Measurements from ENCODE around the gene SMIM22.

The SMIM22 gene

GRCh38 chr16:4763791-4764190, 31.4 kb upstream of the SMIM22 start:
- no peak for DNase-seq (ENCODE audit: low spot score in 2 of 2)
- H3K4me3 Mint-ChIP-seq: no peak overlapping the region
- H3K9me3 Mint-ChIP-seq: no peaks in the 10 kb centered on the region
- no peak overlapping the region for H3K27ac Mint-ChIP-seq
- H3K4me1 Mint-ChIP-seq: peaks cover 20% of the 10 kb centered on the region
- no peaks in the 10 kb centered on the region for H3K27me3 Mint-ChIP-seq
- H3K36me3 Mint-ChIP-seq: peaks cover 13% of the 10 kb centered on the region
- no peak for ATAC-seq (ENCODE audit: low read depth)

GRCh38 chr16:4765511-4766474, 29.4 kb upstream of the SMIM22 start:
- Mint-ChIP-seq H3K4me1 (peaks cover 28% of the 10 kb centered on the region), H3K27ac (peak overlapping the region; percentile 65), H3K36me3 (peaks cover 6% of the 10 kb centered on the region), H3K9me3 (no peaks in the 10 kb centered on the region), H3K4me3 (peak overlapping the region; percentile 87), H3K27me3 (no peaks in the 10 kb centered on the region)
- ATAC-seq (ENCODE audit: low read depth) (no peak), DNase-seq (ENCODE audit: low spot score in 2 of 2) (no peak)

GRCh38 chr16:4766875-4767628, 28.1 kb upstream of the SMIM22 start, which contains the start of gene ZNF500:
Gene ZNF500 (minus strand): TSS chr16:4767162. CDS start chr16:4765978, 1,184 bp downstream.
- H3K27me3 Mint-ChIP-seq: no peaks in the 10 kb centered on the region
- peaks cover 3% of the 10 kb centered on the region for H3K36me3 Mint-ChIP-seq
- no peaks in the 10 kb centered on the region for H3K9me3 Mint-ChIP-seq
- ATAC-seq (ENCODE audit: low read depth) (peak; percentile 94), DNase-seq (ENCODE audit: low spot score in 2 of 2) (peak; percentile 93 to 97)
- H3K4me3 Mint-ChIP-seq: peak within 1 kb of the TSS; percentile 94
- H3K4me1 Mint-ChIP-seq: peaks cover 28% of the 10 kb centered on the region
- peak within 1 kb of the TSS; percentile 88 for H3K27ac Mint-ChIP-seq

GRCh38 chr16:4767872-4768548, 27.2 kb upstream of the SMIM22 start:
- DNase-seq (ENCODE audit: low spot score in 2 of 2) (no peak), ATAC-seq (ENCODE audit: low read depth) (peak; percentile 14)
- Mint-ChIP-seq H3K27ac (peak overlapping the region; percentile 88), H3K4me1 (peaks cover 25% of the 10 kb centered on the region), H3K9me3 (no peaks in the 10 kb centered on the region), H3K27me3 (no peaks in the 10 kb centered on the region), H3K36me3 (no peaks in the 10 kb centered on the region), H3K4me3 (peak overlapping the region; percentile 94)

GRCh38 chr16:4768549-4769305, 26.4 kb upstream of the SMIM22 start:
- H3K9me3 Mint-ChIP-seq: no peaks in the 10 kb centered on the region
- peak overlapping the region; percentile 88 for H3K27ac Mint-ChIP-seq
- H3K27me3 Mint-ChIP-seq: no peaks in the 10 kb centered on the region
- peak overlapping the region; percentile 94 for H3K4me3 Mint-ChIP-seq
- H3K4me1 Mint-ChIP-seq: peaks cover 22% of the 10 kb centered on the region
- no peaks in the 10 kb centered on the region for H3K36me3 Mint-ChIP-seq
- peak; percentile 56 to 57 for DNase-seq (ENCODE audit: low spot score in 2 of 2)
- peak; percentile 48 for ATAC-seq (ENCODE audit: low read depth)

GRCh38 chr16:4769306-4769638, 25.9 kb upstream of the SMIM22 start:
- Mint-ChIP-seq H3K27ac (peak overlapping the region; percentile 88), H3K4me1 (peaks cover 22% of the 10 kb centered on the region), H3K36me3 (no peaks in the 10 kb centered on the region), H3K9me3 (no peaks in the 10 kb centered on the region), H3K4me3 (peak overlapping the region; percentile 19), H3K27me3 (no peaks in the 10 kb centered on the region)
- no peak for ATAC-seq (ENCODE audit: low read depth)
- no peak for DNase-seq (ENCODE audit: low spot score in 2 of 2)

- no peak overlapping the region for H3K4me3 Mint-ChIP-seq
- no peak overlapping the region for H3K27ac Mint-ChIP-seq
- H3K9me3 Mint-ChIP-seq: no peaks in the 10 kb centered on the region
- ATAC-seq (ENCODE audit: low read depth) (peak; percentile 19), DNase-seq (ENCODE audit: low spot score in 2 of 2) (no peak)
- no peaks in the 10 kb centered on the region for H3K27me3 Mint-ChIP-seq
- no peaks in the 10 kb centered on the region for H3K36me3 Mint-ChIP-seq
- peaks cover 16% of the 10 kb centered on the region for H3K4me1 Mint-ChIP-seq
Observed at GRCh38 chr16:4771646-4772045, 23.5 kb upstream of the SMIM22 start.

GRCh38 chr16:4772351-4772750, 22.8 kb upstream of the SMIM22 start:
- Mint-ChIP-seq H3K9me3 (no peaks in the 10 kb centered on the region), H3K4me1 (peaks cover 13% of the 10 kb centered on the region), H3K36me3 (no peaks in the 10 kb centered on the region), H3K27me3 (no peaks in the 10 kb centered on the region), H3K27ac (no peak overlapping the region), H3K4me3 (no peak overlapping the region)
- no peak for ATAC-seq (ENCODE audit: low read depth)
- DNase-seq (ENCODE audit: low spot score in 2 of 2): no peak

- Mint-ChIP-seq H3K4me1 (no peaks in the 10 kb centered on the region), H3K36me3 (no peaks in the 10 kb centered on the region), H3K4me3 (no peak overlapping the region), H3K27ac (no peak overlapping the region), H3K9me3 (no peaks in the 10 kb centered on the region), H3K27me3 (no peaks in the 10 kb centered on the region)
- DNase-seq (ENCODE audit: low spot score in 2 of 2) (no peak), ATAC-seq (ENCODE audit: low read depth) (no peak)
Observed at GRCh38 chr16:4775005-4775404, 20.2 kb upstream of the SMIM22 start.

GRCh38 chr16:4776141-4776705, 18.9 kb upstream of the SMIM22 start:
- Mint-ChIP-seq H3K36me3 (no peaks in the 10 kb centered on the region), H3K27me3 (no peaks in the 10 kb centered on the region), H3K9me3 (no peaks in the 10 kb centered on the region), H3K27ac (no peak overlapping the region), H3K4me1 (no peaks in the 10 kb centered on the region), H3K4me3 (no peak overlapping the region)
- DNase-seq (ENCODE audit: low spot score in 2 of 2) (no peak), ATAC-seq (ENCODE audit: low read depth) (no peak)

- peaks cover 4% of the 10 kb centered on the region for H3K4me1 Mint-ChIP-seq
- no peak for DNase-seq (ENCODE audit: low spot score in 2 of 2)
Observed at GRCh38 chr16:4777339-4778049, 17.7 kb upstream of the SMIM22 start.

GRCh38 chr16:4778050-4778392, 17.1 kb upstream of the SMIM22 start:
- DNase-seq (ENCODE audit: low spot score in 2 of 2) (no peak), ATAC-seq (ENCODE audit: low read depth) (no peak)
- peaks cover 4% of the 10 kb centered on the region for H3K4me1 Mint-ChIP-seq
- no peaks in the 10 kb centered on the region for H3K27me3 Mint-ChIP-seq
- no peaks in the 10 kb centered on the region for H3K9me3 Mint-ChIP-seq
- no peak overlapping the region for H3K27ac Mint-ChIP-seq
- H3K4me3 Mint-ChIP-seq: no peak overlapping the region
- H3K36me3 Mint-ChIP-seq: no peaks in the 10 kb centered on the region

More at GRCh38 chr16:4777339-4778049, 17.7 kb upstream of the SMIM22 start:
- Mint-ChIP-seq H3K27me3 (no peaks in the 10 kb centered on the region), H3K4me3 (no peak overlapping the region), H3K36me3 (no peaks in the 10 kb centered on the region), H3K9me3 (no peaks in the 10 kb centered on the region), H3K27ac (no peak overlapping the region)
- no peak for ATAC-seq (ENCODE audit: low read depth)

GRCh38 chr16:4780235-4780634, 14.9 kb upstream of the SMIM22 start:
- no peaks in the 10 kb centered on the region for H3K36me3 Mint-ChIP-seq
- H3K4me3 Mint-ChIP-seq: no peak overlapping the region
- DNase-seq (ENCODE audit: low spot score in 2 of 2): no peak
- H3K4me1 Mint-ChIP-seq: peaks cover 4% of the 10 kb centered on the region
- H3K27ac Mint-ChIP-seq: no peak overlapping the region
- no peaks in the 10 kb centered on the region for H3K27me3 Mint-ChIP-seq
- no peaks in the 10 kb centered on the region for H3K9me3 Mint-ChIP-seq
- ATAC-seq (ENCODE audit: low read depth): no peak

Measured in memory B cell (primary cell).